Astrocyte of the spinal cord (primary cell): ENCODE data around the gene DTNB.
"Not testable (repeated sequence)": the region's sequence is repeated elsewhere in the genome, so short reads cannot be mapped to it uniquely, and the experiment has no call there.

ENCODE experiments used
- DNase-seq: peaks from one replicate; pipeline ENCODE4 v3.0.0; 2011; ENCODE audit warnings: low read depth, low spot score
- H3K4me3 ChIP-seq: 2 replicates; pipeline ENCODE4 v1.5.1; 2011; ENCODE audit warnings: low read depth, mild to moderate bottlenecking, low read length, moderate library complexity
- CTCF ChIP-seq: IDR thresholded peaks from 2 replicates; pipeline ENCODE4 v1.5.1; 2012; ENCODE audit warnings: low read depth, mild to moderate bottlenecking, low read length, inconsistent platforms
- in situ Hi-C: cut with HindIII; loops from 2 replicates; pipeline ENCODE4 v1.10.0; 2017; ENCODE audit warnings: low sequenced_read_pairs

The DTNB gene

DNA sequence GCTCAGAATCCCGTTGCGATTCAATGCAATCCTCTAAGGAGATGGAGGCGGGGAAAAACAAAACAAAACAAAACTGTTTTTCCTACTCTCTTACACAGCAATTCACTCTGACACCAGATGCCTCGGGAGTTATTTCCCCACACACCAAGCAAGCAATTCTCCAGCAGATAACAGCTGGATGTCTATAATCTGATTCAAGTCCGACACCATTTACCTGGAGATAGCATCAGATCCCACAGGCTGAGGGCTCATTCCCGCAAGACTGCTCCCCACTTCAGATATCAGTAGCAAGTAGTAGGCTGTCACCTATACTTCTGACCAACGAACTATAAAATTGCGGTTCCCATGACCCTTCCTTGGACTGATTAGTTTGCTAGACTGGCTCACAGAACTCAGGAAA, 58.7 kb downstream of the DTNB start:
- no peak for TF ChIP-seq CTCF
- no peak overlapping the region for H3K4me3 ChIP-seq
- in situ Hi-C loops, result no loop called here
- DNase-seq, result no peak

- in situ Hi-C loops, result no loop called here
- no peak for DNase-seq
- TF ChIP-seq CTCF, result no peak
- no peak overlapping the region for H3K4me3 ChIP-seq
Measured at GRCh38 chr2:25608718-25609117, 64.7 kb downstream of the DTNB start.

DNA sequence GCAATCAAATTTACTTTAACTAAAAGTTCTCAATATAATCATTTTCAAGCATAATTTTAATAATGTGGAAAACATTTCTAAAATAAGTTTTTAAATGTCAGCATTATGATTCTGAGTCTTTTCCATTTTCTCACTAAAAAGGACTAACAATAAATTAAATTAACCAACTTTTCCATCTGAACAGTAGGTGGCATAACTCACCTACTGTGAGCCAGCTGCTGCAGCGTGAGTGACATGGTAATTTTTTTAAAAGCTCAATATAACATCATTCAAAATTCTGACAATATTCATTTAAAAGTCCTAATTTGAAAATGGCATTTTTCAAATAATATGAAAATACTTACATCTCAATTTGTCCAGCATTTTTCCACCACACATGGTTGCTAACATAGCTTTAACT, 66.5 kb downstream of the DTNB start:
- peak; percentile 39 for DNase-seq
- peak; percentile 49 for TF ChIP-seq CTCF
- in situ Hi-C loops, result no loop called here
- no peak overlapping the region for H3K4me3 ChIP-seq

DNA sequence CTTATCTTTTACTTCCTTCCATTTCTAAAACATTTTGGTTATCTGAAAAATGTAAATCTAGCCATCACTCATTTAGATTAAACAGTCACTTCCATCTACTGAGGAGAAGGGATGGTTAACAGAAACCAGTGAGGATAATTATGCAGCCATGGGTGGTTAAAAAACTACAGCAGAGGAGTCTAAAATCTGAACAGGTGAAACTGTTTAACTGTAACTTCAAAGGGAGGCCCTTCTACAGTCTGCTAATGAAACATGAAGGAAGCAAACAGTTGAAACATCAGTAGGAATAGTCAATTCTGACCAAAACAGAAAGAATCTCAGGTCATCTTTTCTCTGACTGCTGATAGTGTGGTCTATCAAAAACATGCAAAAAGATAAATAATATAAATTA, 71.0 kb downstream of the DTNB start:
- H3K4me3 ChIP-seq, result no peak overlapping the region
- in situ Hi-C loops, result no loop called here
- DNase-seq, result no peak
- no peak for TF ChIP-seq CTCF

DNA sequence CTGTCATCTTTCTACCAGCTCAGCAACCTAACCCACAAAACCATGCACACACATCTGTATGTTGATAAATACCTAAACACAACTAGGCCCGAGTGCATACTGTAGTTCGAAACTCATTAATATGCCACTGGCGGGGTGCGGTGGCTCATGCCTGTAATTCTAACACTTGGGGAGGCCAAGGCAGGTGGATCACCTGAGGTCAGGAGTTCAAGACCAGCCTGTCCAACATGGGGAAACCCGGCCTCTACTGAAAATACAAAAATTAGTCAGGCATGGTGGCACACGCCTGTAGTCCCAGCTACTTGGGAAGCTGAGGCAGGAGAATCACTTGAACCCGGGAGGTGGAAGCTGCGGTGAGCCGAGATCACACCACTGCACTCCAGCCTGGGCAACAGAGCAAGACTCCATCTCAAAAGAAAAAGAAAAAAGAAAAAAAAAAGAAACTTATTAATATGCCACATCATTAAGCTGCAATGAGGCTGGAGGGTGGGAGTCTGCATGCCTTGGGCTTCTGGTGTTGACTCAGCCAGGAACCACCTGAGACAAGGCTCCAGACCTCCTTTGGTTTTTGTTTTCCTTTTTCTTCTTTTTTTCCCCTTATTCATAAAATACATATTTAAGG, 71.6 kb downstream of the DTNB start:
- H3K4me3 ChIP-seq, DNase-seq, in situ Hi-C loops: not testable (repeated sequence)

GRCh38 chr2:25598911-25599310, 74.5 kb downstream of the DTNB start:
- in situ Hi-C loops, result no loop called here

DNA sequence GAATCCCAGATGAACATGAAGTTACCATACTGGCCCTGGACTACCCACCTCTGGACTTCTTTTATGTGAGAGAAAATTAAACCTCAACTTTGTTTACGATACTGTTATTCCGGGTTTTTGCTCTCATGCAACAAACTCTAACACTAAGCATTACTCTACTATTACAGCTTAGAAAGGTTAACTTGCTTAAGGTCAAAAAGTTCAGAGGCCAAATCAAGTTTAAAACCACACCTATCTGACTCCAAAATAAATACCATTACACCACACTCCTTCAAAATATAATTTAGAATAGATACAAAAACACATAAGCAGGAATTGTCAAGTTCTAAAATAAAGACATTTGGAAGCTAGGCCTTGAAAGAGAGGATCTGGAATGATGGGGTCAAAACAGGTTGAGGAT, 75.0 kb downstream of the DTNB start:
- no peak for TF ChIP-seq CTCF
- no peak for DNase-seq
- in situ Hi-C loops, result no loop called here
- no peak overlapping the region for H3K4me3 ChIP-seq

More at GRCh38 chr2:25598911-25599310, 74.5 kb downstream of the DTNB start:
- DNase-seq, result no peak
- no peak for TF ChIP-seq CTCF
- no peak overlapping the region for H3K4me3 ChIP-seq
